Right lobe of liver (tissue), 6 donors: ENCODE results near the gene RNU6-8. TPM values are rescaled to one million over a fixed set of nuclear protein-coding genes. Genes with fewer than 3 reads are reported as not detected.

Experiments
- ATAC-seq, 4 donors: fragments of 200-7000 bp; cut with Tn5 transposase; one replicate each; pipeline ENCODE4 v1.9.1; 2020; ENCODE audit warnings: mild to moderate bottlenecking in 4 of 4, moderate library complexity in 4 of 4
- DNase-seq, 3 donors: peaks; one replicate each; pipeline ENCODE4 v3.0.0-alpha.2; 2020
- H3K27ac ChIP-seq, 3 donors: fragments of 200-600 bp; one replicate each; pipeline ENCODE4 v1.8.0; 2022
- H3K27me3 ChIP-seq, 2 donors: fragments of 200-600 bp; one replicate each; pipeline ENCODE4 v1.8.0; 2022
- H3K36me3 ChIP-seq, 4 donors: fragments of 200-600 bp; sonication (generic) in 1 of 4; one replicate each; pipeline versions ENCODE4 v1.5.1 to v1.8.0; 2017 to 2022; ENCODE audit warnings: control low read depth in 1 of 4
- H3K4me1 ChIP-seq, 4 donors: fragments of 200-600 bp; sonication (generic) in 1 of 4; one replicate each; pipeline versions ENCODE4 v1.5.1 to v1.8.0; 2017 to 2022; ENCODE audit warnings: control low read depth in 1 of 4
- H3K4me3 ChIP-seq, 3 donors: fragments of 200-600 bp; one replicate each; pipeline ENCODE4 v1.8.0; 2022
- H3K9me3 ChIP-seq, 4 donors: fragments of 200-600 bp; sonication (generic) in 1 of 4; one replicate each; pipeline versions ENCODE4 v1.5.1 to v1.8.0; 2017 to 2022; ENCODE audit warnings: control low read depth in 1 of 4
- CTCF ChIP-seq, 4 donors: fragments of 200-600 bp in 3 of 4; fragments of 450-650 bp in 1 of 4; IDR thresholded peaks; one replicate each; pipeline versions ENCODE4 v1.5.1 to v1.8.0; 2016 to 2022; ENCODE audit warnings: antibody characterized with exemption in 4 of 4, mild to moderate bottlenecking in 2 of 4
- POLR2A ChIP-seq: fragments of 450-650 bp; IDR thresholded peaks from one replicate; pipeline ENCODE4 v1.6.1; 2017; ENCODE audit warnings: antibody characterized with exemption, mild to moderate bottlenecking
- WGBS: methylation state at CpG from one replicate; pipeline ENCODE4 v1.1.6; 2018; ENCODE audit warnings: low coverage, low lambda C conversion rate; ENCODE audit not compliant: insufficient coverage; ENCODE audit errors: missing lambda C conversion rate; 5-methylcytosine and 5-hydroxymethylcytosine counted together
- intact Hi-C, 2 donors: fragments of 100-400 bp; cut with DNase I; formaldehyde crosslinking; loops; one replicate each; pipeline versions ENCODE4 v1.11.2 to v1.14.1; 2022
- total RNA-seq, 6 experiments: library from RNA; depleted of rRNA in 2 of 6; stranded (reverse); fragments of >200 nt in 2 of 6; fragmentation: NEBNext Ultra II Directional in 3 of 6; extraction: Animal tissue kit (Norgen Biotek cat#: 25700) in 3 of 6; gene quantifications; one replicate each; pipeline versions ENCODE4 v1.1.0 to v1.2.4, GENCODE V29; 2016 to 2023
- donor health status: DM: no; HTN: yes; CAD: no.
- donor health status: DM: no; HTN: no; CAD: no.
- donor health status: DM: no; HTN: no; CAD: no.
- donor health status: DM: no; HTN: yes; CAD: no.
- donor health status: DM: no; HTN: yes; CAD: no.

The RNU6-8 gene
- total RNA-seq, 6 experiments from 2014 or later: not detected

GRCh38 chr14:32232481-32232880, 29.4 kb upstream of the RNU6-8 start:
- peaks cover 0 to 11% (median 0%) of the 10 kb centered on the region in 4 donors for H3K4me1 ChIP-seq

GRCh38 chr14:32230695-32231280, 27.7 kb upstream of the RNU6-8 start:
- no peak for TF ChIP-seq CTCF (IDR thresholded peaks at IDR 0.05)
- TF ChIP-seq POLR2A: no peak
- ATAC-seq (peak in 3 of 4 donors; percentile 20 to 27 (median 22)), DNase-seq (no peak)
- Histone ChIP-seq H3K27me3 (no peaks in the 10 kb centered on the region), H3K4me3 (no peak overlapping the region), H3K9me3 (no peaks in the 10 kb centered on the region), H3K4me1 (peaks cover 0 to 11% (median 0%) of the 10 kb centered on the region in 4 donors), H3K27ac (no peak overlapping the region), H3K36me3 (no peaks in the 10 kb centered on the region)
- 100% methylated on average over 1 of the region's 2 CpGs for WGBS
- intact Hi-C loops: no loop called here

More at GRCh38 chr14:32232481-32232880, 29.4 kb upstream of the RNU6-8 start:
- Histone ChIP-seq H3K27me3 (no peaks in the 10 kb centered on the region), H3K4me3 (no peak overlapping the region), H3K9me3 (no peaks in the 10 kb centered on the region), H3K27ac (no peak overlapping the region), H3K36me3 (no peaks in the 10 kb centered on the region)
- TF ChIP-seq CTCF (IDR thresholded peaks at IDR 0.05) (no peak), POLR2A (no peak)
- ATAC-seq: no peak
- no peak for DNase-seq
- WGBS: 100% methylated on average over 1 of the region's 1 CpG
- intact Hi-C loops: no loop called here

GRCh38 chr14:32230181-32230580, 27.1 kb upstream of the RNU6-8 start:
- 23% methylated on average over 3 of the region's 3 CpGs for WGBS
- H3K4me3 ChIP-seq: no peak overlapping the region
- TF ChIP-seq POLR2A (no peak), CTCF (IDR thresholded peaks at IDR 0.05) (peak in 1 of 4 donors; percentile 27)
- peak; percentile 72 to 96 (median 83) for ATAC-seq
- H3K27ac ChIP-seq: no peak overlapping the region
- no peaks in the 10 kb centered on the region for H3K36me3 ChIP-seq
- H3K27me3 ChIP-seq: no peaks in the 10 kb centered on the region
- intact Hi-C loops: no loop called here
- no peaks in the 10 kb centered on the region for H3K9me3 ChIP-seq
- H3K4me1 ChIP-seq: peaks cover 0 to 11% (median 0%) of the 10 kb centered on the region in 4 donors
- DNase-seq: no peak

- intact Hi-C loops: no loop called here
- Histone ChIP-seq H3K27ac (no peak overlapping the region), H3K4me1 (peaks cover 0 to 14% (median 0%) of the 10 kb centered on the region in 4 donors), H3K9me3 (no peaks in the 10 kb centered on the region), H3K27me3 (no peaks in the 10 kb centered on the region), H3K36me3 (no peaks in the 10 kb centered on the region), H3K4me3 (no peak overlapping the region)
- no peak for ATAC-seq
- WGBS: 88% methylated on average over 1 of the region's 1 CpG
- DNase-seq: no peak
- TF ChIP-seq CTCF (IDR thresholded peaks at IDR 0.05) (no peak), POLR2A (no peak)
Observed at GRCh38 chr14:32226056-32226455, 23.0 kb upstream of the RNU6-8 start.
